Colonic mucosa (tissue), 4 donors: ENCODE data around the gene KCNB1. TPM values are rescaled to one million over a fixed set of nuclear protein-coding genes. Genes with fewer than 3 reads are reported as not detected.

Experiments used
- DNase-seq: peaks from one replicate; pipeline ENCODE4 v3.0.0-alpha.2; 2020
- H3K27ac ChIP-seq: fragments of 200-600 bp; one replicate; pipeline ENCODE4 v1.8.0; 2021
- H3K27me3 ChIP-seq: fragments of 200-600 bp; one replicate; pipeline ENCODE4 v1.8.0; 2021
- H3K36me3 ChIP-seq: fragments of 200-600 bp; one replicate; pipeline ENCODE4 v1.8.0; 2021
- H3K4me1 ChIP-seq: fragments of 200-600 bp; one replicate; pipeline ENCODE4 v1.8.0; 2021; ENCODE audit warnings: mild to moderate bottlenecking
- H3K4me3 ChIP-seq: fragments of 200-600 bp; one replicate; pipeline ENCODE4 v1.8.0; 2021
- H3K9ac ChIP-seq, 2 donors: one replicate each; pipeline ENCODE4 v1.7.0; 2013; ENCODE audit warnings: control low read depth in 2 of 2, low read depth in 2 of 2, low read length in 2 of 2
- H3K9me3 ChIP-seq: fragments of 200-600 bp; one replicate; pipeline ENCODE4 v1.8.0; 2021
- intact Hi-C: fragments of 100-400 bp; cut with DNase I; formaldehyde crosslinking; loops from one replicate; pipeline ENCODE4 v1.14.1; 2022
- total RNA-seq, 2 donors: library from RNA; stranded (reverse); fragmentation: NEBNext Ultra II Directional in 1 of 2; extraction: Animal tissue kit (Norgen Biotek cat#: 25700) in 1 of 2; gene quantifications; one replicate each; pipeline ENCODE4 v1.2.1, GENCODE V29; 2021
- TF ChIP-seq, protein P1 (sequence below): fragments of 200-600 bp; IDR thresholded peaks from one replicate; pipeline ENCODE4 v1.8.0; 2022; ENCODE audit warnings: antibody characterized with exemption, mild to moderate bottlenecking
- donor health status: healthy.
- donor health status: DM: no; HTN: no; CAD: no.
- donor health status: DM: no; HTN: no; CAD: no.

The KCNB1 gene
- total RNA-seq, 2 donors from 2014 or later = 0.37 to 1.9 TPM

DNA sequence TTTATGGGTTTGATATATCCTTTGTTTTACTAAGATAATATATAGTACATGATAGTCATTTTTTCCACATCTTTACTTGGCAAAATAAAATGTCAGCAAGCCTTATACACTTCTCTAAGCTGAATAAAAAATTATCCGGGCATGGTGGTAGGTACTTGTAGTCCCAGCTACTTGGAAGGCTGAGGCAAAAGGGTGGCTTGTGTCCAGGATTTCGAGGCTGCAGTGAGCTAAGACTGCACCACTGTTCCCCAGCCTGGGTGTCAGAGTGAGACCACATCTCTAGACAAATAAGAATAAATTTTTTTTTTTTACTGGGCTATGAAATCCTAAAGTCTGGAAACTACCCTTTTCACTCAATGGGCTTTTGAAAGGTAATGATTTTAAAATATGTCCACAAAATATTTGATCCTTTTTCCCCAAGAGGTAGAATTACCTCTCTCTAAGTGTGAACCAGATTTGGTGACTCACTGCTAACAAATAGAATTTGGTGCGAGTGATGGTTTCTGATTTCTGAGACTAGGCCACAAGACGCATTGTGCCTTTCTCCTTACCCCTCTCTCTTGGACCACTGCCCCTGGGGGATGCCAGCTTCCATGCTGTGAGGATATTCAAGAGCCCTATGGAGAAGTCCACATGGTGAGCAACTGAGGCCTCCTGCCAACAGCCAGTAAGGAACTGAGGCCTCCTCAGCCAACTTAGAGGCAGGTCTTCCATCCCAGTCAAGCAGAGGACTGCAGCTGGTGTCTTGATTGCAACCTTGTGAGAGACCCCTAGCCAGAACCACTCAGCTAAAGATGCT is 120.4 kb downstream of the KCNB1 start:
- H3K4me1 ChIP-seq = no peaks in the 10 kb centered on the region
- intact Hi-C loops = no loop called here
- TF ChIP-seq, protein P1, sequence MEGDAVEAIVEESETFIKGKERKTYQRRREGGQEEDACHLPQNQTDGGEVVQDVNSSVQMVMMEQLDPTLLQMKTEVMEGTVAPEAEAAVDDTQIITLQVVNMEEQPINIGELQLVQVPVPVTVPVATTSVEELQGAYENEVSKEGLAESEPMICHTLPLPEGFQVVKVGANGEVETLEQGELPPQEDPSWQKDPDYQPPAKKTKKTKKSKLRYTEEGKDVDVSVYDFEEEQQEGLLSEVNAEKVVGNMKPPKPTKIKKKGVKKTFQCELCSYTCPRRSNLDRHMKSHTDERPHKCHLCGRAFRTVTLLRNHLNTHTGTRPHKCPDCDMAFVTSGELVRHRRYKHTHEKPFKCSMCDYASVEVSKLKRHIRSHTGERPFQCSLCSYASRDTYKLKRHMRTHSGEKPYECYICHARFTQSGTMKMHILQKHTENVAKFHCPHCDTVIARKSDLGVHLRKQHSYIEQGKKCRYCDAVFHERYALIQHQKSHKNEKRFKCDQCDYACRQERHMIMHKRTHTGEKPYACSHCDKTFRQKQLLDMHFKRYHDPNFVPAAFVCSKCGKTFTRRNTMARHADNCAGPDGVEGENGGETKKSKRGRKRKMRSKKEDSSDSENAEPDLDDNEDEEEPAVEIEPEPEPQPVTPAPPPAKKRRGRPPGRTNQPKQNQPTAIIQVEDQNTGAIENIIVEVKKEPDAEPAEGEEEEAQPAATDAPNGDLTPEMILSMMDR = no peak
- H3K4me3 ChIP-seq = no peak overlapping the region
- H3K9me3 ChIP-seq = no peaks in the 10 kb centered on the region
- H3K27ac ChIP-seq = no peak overlapping the region
- DNase-seq = no peak
- no peak overlapping the region for H3K9ac ChIP-seq
- no peaks in the 10 kb centered on the region for H3K27me3 ChIP-seq
- H3K36me3 ChIP-seq = no peaks in the 10 kb centered on the region

DNA sequence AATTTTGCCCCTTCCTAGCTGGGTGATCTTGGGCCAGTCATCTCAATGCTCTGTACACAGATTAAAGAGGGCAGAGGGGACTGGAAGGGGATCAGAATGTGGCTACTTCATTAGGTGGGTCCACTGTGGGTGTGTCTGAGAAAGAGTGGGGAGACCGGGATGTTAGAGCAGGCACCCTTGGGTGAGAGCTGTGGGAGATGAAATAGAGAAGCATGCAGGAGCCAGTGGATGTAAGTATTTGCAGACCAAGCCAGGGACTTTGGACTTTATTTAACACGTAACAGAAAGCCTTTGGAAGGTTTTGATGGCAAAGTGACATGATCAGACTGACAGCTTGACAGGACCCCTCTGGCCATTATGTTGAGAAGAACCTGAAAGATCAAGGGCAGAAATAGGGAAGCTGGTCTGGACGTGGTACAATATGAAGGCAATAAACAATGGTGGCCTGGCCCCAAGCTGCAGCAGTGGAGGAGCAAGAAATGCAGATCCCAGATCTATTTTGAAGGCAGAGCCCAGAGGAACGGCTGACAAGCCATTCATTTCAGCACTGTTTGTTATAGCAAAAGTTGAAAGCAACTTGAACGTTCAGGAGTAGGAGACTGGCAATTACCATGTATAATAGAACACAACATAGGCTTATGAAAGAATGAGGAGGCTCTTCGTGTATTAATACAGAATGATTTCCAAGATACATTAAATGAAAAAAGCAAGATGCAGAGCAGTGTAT is 122.1 kb downstream of the KCNB1 start:
- no peaks in the 10 kb centered on the region for H3K36me3 ChIP-seq
- TF ChIP-seq, protein P1 = no peak
- H3K27me3 ChIP-seq = no peaks in the 10 kb centered on the region
- no peak overlapping the region for H3K9ac ChIP-seq
- no peak overlapping the region for H3K27ac ChIP-seq
- no peak overlapping the region for H3K4me3 ChIP-seq
- intact Hi-C loops = no loop called here
- H3K9me3 ChIP-seq = no peaks in the 10 kb centered on the region
- H3K4me1 ChIP-seq = no peaks in the 10 kb centered on the region
- no peak for DNase-seq

DNA sequence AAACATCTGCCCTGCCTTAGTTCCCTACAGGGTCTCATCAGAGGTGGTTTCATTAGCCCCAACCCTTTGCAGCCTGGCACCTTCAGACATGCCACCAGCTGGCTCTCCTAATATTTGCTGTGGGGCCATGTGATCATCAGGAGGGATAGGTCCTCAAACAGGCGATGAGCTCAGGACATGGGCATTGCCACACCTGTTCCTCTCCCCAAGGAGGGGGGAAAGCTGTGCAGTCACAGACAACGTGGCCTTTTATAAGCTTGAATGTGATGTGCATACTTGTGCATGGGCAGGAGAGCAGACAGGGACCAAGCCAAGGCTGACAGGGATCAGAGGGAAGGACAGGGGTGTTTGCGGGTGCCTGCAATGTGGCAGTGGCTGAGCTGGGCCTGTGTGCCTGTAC is 125.8 kb downstream of the KCNB1 start:
- no peak for DNase-seq
- H3K4me1 ChIP-seq = no peaks in the 10 kb centered on the region
- no peaks in the 10 kb centered on the region for H3K27me3 ChIP-seq
- H3K4me3 ChIP-seq = no peak overlapping the region
- intact Hi-C loops = no loop called here
- H3K9ac ChIP-seq = no peak overlapping the region
- H3K36me3 ChIP-seq = no peaks in the 10 kb centered on the region
- H3K9me3 ChIP-seq = no peaks in the 10 kb centered on the region
- no peak overlapping the region for H3K27ac ChIP-seq
- TF ChIP-seq, protein P1 = no peak

DNA sequence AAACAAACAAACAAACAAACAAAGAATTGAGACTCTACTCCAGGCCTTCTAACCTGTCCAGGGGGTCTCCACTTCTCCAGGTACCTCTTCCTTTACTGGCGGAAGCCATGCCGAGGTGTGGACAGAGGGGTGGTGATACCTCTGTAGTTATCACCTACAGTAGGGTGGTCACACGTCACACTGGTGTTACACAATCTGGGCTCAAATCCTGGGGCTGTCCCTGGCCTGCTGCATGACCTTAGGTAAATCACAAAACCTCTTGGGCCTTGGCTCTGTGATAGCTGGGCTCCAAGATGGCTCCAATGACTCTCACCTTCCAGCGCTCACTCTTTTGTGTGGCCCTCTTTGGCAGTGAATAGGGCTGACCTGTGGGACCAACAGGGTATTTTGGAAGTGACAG is 127.8 kb downstream of the KCNB1 start:
- no peaks in the 10 kb centered on the region for H3K36me3 ChIP-seq
- no peak overlapping the region for H3K4me3 ChIP-seq
- no peaks in the 10 kb centered on the region for H3K9me3 ChIP-seq
- H3K4me1 ChIP-seq = no peaks in the 10 kb centered on the region
- no peaks in the 10 kb centered on the region for H3K27me3 ChIP-seq
- intact Hi-C loops = no loop called here
- no peak overlapping the region for H3K27ac ChIP-seq
- DNase-seq = no peak
- TF ChIP-seq, protein P1 = no peak
- no peak overlapping the region for H3K9ac ChIP-seq

DNA sequence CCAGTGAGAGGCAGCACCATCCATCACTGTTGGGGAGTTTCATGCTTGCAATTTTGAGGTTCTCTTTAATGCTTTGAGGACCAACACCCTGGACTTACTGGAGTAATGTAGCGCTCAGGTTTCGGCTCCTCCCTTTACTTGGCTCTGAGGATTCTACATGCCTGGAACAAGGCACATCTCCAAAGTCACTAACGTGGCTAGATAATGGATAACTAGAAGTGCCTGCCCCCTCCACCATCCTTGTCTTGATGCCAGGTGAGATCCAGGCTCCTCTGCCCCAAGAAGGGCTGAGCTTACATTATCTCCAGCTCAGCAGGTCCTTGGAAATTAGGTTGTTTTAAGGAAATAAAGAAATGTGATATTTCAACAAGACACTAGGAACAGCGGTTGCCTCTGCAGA is 129.1 kb downstream of the KCNB1 start:
- Histone ChIP-seq H3K4me1 (no peaks in the 10 kb centered on the region), H3K4me3 (no peak overlapping the region), H3K27ac (no peak overlapping the region), H3K9ac (no peak overlapping the region), H3K27me3 (no peaks in the 10 kb centered on the region), H3K36me3 (no peaks in the 10 kb centered on the region), H3K9me3 (no peaks in the 10 kb centered on the region)
- no peak for DNase-seq
- TF ChIP-seq, protein P1 = no peak
- intact Hi-C loops = no loop called here
